ENCODE data around the gene SFTPB.

DNA sequence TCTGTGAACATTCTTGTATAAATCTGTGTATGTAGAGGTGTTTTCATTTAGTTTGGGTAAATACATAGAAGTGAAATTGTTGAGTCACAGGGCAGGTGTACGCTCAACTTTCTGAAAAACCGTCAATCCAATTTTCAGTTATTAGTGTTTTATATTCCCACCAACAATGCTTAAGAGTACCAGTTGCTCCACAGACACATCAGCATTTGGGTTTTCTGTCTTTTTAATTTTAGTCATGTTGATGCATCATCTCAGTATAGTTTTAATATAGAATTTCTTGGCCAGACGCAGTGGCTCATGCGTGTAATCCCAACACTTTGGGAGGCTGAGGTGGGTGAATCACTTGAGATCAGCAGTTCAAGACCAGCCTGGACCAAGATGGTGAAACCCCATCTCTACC lies 22.9 kb upstream of the SFTPB start:
- TF ChIP-seq POLR2A (IDR thresholded peaks at IDR 0.05), result no peak
- TF ChIP-seq, protein P1, sequence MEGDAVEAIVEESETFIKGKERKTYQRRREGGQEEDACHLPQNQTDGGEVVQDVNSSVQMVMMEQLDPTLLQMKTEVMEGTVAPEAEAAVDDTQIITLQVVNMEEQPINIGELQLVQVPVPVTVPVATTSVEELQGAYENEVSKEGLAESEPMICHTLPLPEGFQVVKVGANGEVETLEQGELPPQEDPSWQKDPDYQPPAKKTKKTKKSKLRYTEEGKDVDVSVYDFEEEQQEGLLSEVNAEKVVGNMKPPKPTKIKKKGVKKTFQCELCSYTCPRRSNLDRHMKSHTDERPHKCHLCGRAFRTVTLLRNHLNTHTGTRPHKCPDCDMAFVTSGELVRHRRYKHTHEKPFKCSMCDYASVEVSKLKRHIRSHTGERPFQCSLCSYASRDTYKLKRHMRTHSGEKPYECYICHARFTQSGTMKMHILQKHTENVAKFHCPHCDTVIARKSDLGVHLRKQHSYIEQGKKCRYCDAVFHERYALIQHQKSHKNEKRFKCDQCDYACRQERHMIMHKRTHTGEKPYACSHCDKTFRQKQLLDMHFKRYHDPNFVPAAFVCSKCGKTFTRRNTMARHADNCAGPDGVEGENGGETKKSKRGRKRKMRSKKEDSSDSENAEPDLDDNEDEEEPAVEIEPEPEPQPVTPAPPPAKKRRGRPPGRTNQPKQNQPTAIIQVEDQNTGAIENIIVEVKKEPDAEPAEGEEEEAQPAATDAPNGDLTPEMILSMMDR (IDR thresholded peaks at IDR 0.05), result no peak
